Gastrocnemius medialis (tissue), 4 donors: Measurements from ENCODE around the gene CAPZA2.

Source experiments
- CTCF ChIP-seq, 5 experiments: fragments of 450-650 bp in 3 of 5; fragments of 200-600 bp in 2 of 5; sonication (generic) in 2 of 5; IDR thresholded peaks in 4 of 5; conservative IDR thresholded peaks in 1 of 5; 1 replicate in 4 of 5; 2 replicates in 1 of 5; pipeline ENCODE4 v1.5.1; 2016 to 2019; ENCODE audit warnings: antibody characterized with exemption in 5 of 5, mild to moderate bottlenecking in 3 of 5, moderate library complexity in 3 of 5
- POLR2A ChIP-seq, 2 donors: fragments of 450-650 bp; IDR thresholded peaks; one replicate each; pipeline ENCODE4 v1.6.1; 2017; ENCODE audit warnings: antibody characterized with exemption in 2 of 2, mild to moderate bottlenecking in 2 of 2, moderate library complexity in 2 of 2

- TF ChIP-seq CTCF (IDR thresholded peaks at IDR 0.05 in 4 of 5, conservative IDR thresholded peaks at IDR 0.05 in 1 of 5) (no peak), POLR2A (IDR thresholded peaks at IDR 0.05) (no peak)
Observed at GRCh38 chr7:116872026-116872425, 9.6 kb downstream of the CAPZA2 start.
